PFSK-1 (cell line): ENCODE measurements around the gene CAMTA1.

ENCODE experiments used
- FOXP2 ChIP-seq: optimal IDR thresholded peaks from 2 replicates; pipeline ENCODE3; 2011; ENCODE audit warnings: borderline replicate concordance, control low read depth, inconsistent platforms; ENCODE audit not compliant: insufficient read depth; ENCODE audit errors: extremely low read length, extremely low read depth
- POLR2AphosphoS5 ChIP-seq: IDR thresholded peaks from 2 replicates; pipeline ENCODE4 v1.6.1; 2012; ENCODE audit warnings: low read depth, mild to moderate bottlenecking, control low read depth, low read length, moderate library complexity
- SIN3A ChIP-seq: IDR thresholded peaks from 2 replicates; pipeline ENCODE4 v1.6.1; 2012; ENCODE audit warnings: mild to moderate bottlenecking, low read length, moderate library complexity, borderline replicate concordance; ENCODE audit not compliant: insufficient read depth
- TAF1 ChIP-seq: IDR thresholded peaks from 2 replicates; pipeline ENCODE4 v1.6.1; 2012; ENCODE audit warnings: low read length, control low read depth, borderline replicate concordance; ENCODE audit not compliant: insufficient read depth
- TF ChIP-seq, protein P1 (sequence below), 2 experiments: IDR thresholded peaks; 2 replicates each; pipeline versions ENCODE4 v1.6.1 to v1.8.0; 2011 to 2012; ENCODE audit warnings: low read depth in 2 of 2, low read length in 2 of 2, control low read depth in 1 of 2, inconsistent platforms in 1 of 2, mild to moderate bottlenecking in 1 of 2, moderate library complexity in 1 of 2; ENCODE audit not compliant: insufficient read depth in 1 of 2

CAMTA1 gene

DNA sequence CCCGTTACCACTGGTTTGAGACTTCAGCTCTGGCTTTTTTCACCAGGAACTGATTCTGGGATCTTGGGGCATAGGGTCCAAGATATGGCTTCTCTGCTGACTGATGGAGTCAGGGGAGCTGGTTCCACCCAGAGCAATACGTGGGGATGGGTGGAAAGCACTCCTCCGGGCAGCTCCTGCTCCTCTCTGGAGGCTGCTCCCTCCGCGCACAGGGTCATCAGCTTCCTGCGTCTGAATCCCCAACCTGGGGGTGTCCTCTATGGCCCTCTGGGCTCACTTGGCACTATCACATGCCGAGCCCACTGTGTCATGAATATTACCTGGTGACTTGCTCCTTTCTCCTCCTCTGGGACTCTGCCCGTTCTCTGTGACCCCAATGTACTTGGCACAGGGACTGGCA is 580.5 kb downstream of the CAMTA1 start:
- TF ChIP-seq FOXP2 (no peak), SIN3A (no peak), POLR2AphosphoS5 (no peak)

DNA sequence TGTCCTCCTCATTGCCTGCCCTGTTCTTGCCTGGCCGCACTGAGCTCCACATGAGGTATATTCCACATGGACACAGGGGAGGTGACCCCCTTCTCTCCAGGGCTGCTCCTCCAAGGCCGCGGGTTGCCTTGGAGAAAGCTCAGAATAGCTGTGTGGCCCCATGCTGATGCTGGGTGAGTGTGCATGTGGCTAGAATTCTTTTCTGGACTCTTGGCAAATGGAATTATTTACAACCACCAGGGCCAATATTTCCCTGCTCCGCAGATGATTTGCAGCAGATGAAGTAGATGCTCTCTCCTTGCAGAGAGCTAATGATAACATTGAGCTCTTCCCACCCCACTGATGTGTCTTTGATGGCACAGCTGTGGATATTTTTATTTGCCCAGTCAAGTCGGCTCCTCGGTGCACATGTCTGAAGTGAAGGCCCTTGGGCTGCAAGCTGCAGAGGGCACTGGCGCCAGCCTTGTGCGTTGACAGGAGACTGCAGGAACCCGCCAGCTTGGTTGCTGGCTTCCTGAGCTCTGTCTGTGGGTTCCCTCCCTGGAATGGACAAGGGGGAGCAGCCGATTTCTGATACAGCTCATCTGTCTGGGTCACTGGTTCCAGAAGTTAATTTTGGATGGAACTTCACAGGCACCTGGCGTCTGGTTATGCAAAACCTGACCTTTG is 581.2 kb downstream of the CAMTA1 start:
- TF ChIP-seq SIN3A, result no peak
- TF ChIP-seq, protein P1, sequence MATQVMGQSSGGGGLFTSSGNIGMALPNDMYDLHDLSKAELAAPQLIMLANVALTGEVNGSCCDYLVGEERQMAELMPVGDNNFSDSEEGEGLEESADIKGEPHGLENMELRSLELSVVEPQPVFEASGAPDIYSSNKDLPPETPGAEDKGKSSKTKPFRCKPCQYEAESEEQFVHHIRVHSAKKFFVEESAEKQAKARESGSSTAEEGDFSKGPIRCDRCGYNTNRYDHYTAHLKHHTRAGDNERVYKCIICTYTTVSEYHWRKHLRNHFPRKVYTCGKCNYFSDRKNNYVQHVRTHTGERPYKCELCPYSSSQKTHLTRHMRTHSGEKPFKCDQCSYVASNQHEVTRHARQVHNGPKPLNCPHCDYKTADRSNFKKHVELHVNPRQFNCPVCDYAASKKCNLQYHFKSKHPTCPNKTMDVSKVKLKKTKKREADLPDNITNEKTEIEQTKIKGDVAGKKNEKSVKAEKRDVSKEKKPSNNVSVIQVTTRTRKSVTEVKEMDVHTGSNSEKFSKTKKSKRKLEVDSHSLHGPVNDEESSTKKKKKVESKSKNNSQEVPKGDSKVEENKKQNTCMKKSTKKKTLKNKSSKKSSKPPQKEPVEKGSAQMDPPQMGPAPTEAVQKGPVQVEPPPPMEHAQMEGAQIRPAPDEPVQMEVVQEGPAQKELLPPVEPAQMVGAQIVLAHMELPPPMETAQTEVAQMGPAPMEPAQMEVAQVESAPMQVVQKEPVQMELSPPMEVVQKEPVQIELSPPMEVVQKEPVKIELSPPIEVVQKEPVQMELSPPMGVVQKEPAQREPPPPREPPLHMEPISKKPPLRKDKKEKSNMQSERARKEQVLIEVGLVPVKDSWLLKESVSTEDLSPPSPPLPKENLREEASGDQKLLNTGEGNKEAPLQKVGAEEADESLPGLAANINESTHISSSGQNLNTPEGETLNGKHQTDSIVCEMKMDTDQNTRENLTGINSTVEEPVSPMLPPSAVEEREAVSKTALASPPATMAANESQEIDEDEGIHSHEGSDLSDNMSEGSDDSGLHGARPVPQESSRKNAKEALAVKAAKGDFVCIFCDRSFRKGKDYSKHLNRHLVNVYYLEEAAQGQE (IDR thresholded peaks at IDR 0.05; ENCODE audit: insufficient read depth in 1 of 2, low read depth in 2 of 2, low read length in 2 of 2), result no peak
- TF ChIP-seq TAF1, result no peak
- TF ChIP-seq FOXP2, result no peak
- TF ChIP-seq POLR2AphosphoS5, result no peak

DNA sequence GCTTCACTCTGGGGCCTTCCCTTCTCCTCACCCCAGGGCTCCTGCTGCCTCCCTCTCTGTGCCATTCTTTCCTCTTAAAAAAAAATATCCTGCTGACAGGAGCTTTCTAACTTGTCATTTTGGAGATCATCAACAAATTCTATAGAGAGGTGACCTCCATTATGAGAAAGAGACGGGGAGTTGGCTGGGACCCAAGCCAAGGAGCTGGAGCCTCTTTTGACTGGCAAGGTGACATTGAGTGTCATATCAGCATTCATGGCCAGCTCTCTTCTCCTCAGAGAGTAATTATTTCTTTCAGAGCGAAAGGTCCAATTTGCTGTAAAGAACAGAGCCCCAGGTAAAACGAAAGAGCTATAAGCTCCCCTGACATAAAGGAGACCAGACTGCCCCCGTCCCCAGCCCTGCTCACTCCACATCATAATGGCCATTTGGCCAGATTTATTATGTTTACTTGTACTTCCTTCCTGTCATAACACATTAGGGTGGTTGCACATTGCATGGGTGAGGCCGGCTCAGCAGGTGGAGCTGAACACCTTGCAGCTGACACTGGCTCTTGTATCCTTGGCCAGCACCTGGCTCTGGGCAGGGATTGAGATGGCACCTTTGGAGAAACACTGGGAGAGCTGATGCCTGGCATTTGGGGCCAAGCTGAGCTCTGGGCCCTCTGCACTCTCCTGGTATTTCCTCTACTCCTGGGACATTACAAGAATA is 581.9 kb downstream of the CAMTA1 start:
- TF ChIP-seq TAF1 (no peak), POLR2AphosphoS5 (no peak), FOXP2 (no peak), SIN3A (no peak)
- TF ChIP-seq, protein P1 (IDR thresholded peaks at IDR 0.05; ENCODE audit: insufficient read depth in 1 of 2, low read depth in 2 of 2, low read length in 2 of 2), result no peak

DNA sequence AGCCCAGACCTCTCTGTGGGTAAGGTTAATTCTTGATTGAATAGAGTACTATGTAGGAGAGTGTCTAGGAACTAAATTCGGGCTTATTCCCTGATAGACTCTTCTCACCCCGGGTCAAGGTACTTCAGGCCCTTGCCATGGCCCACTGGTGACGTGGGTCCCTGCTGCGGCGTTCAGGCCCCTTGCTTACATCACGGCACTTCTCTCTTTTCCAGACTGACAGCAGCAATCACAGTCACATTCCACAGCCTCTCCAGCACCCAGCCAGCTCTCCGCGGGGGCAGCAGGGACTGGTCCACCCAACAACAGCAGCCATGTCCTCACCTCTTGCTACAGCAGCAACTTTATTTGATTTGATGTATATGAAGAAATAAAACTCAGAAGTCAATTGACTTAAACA is 584.6 kb downstream of the CAMTA1 start:
- no peak for TF ChIP-seq SIN3A
- TF ChIP-seq POLR2AphosphoS5, result no peak
- no peak for TF ChIP-seq TAF1
- TF ChIP-seq, protein P1 (IDR thresholded peaks at IDR 0.05; ENCODE audit: insufficient read depth in 1 of 2, low read depth in 2 of 2, low read length in 2 of 2), result no peak
- no peak for TF ChIP-seq FOXP2

DNA sequence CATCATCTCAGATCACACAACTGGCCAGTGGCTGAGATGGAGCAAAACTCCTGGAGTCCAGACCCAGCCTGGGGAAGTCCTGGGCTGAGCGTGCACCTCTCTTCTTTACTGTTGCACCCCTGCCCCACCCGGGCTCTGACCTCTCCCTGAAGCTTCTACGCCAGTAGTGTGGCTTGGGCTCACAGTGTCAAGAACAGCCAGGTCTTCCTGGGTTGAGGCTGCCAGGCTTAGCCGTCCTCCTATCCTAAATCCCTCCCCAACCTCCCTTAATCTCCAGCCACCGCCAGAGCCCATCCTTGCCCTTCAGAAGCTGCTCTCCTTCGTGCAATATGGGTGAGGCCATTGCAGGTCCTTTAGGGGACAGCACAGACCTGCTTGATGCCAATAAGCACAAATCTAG is 586.7 kb downstream of the CAMTA1 start:
- TF ChIP-seq SIN3A (no peak), TAF1 (no peak), FOXP2 (no peak), POLR2AphosphoS5 (no peak)
- TF ChIP-seq, protein P1 (IDR thresholded peaks at IDR 0.05; ENCODE audit: insufficient read depth in 1 of 2, low read depth in 2 of 2, low read length in 2 of 2), result no peak
